HG02763 (cell line): ENCODE results near the gene FAM89B.

Source experiments
- ATAC-seq: cut with Tn5 transposase; IDR thresholded peaks from one replicate; pipeline ENCODE4 v1.9.1; 2021; ENCODE audit warnings: mild to moderate bottlenecking, moderate library complexity; ENCODE audit not compliant: unreplicated experiment

FAM89B gene

DNA sequence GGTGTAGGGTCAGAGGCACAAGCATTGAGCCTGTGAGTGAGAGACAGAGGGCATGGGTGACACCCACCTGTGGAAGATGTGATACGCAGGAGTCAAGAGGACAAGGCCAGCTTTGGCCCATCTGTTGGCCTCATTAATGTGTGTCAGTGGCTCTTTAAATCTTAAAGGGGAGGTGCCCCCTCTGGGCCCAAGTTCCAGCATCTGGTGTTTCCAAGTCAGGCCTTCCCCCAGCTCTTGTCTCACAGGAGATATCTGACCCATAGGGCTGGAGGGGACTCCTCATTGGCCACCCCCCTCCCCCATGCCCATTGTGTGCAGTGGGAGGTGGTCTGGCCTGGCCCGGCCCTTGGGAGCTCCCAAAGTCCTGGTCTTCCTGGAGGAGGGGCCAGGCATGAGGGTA, 14.3 kb downstream of the FAM89B start:
- ATAC-seq: no peak

DNA sequence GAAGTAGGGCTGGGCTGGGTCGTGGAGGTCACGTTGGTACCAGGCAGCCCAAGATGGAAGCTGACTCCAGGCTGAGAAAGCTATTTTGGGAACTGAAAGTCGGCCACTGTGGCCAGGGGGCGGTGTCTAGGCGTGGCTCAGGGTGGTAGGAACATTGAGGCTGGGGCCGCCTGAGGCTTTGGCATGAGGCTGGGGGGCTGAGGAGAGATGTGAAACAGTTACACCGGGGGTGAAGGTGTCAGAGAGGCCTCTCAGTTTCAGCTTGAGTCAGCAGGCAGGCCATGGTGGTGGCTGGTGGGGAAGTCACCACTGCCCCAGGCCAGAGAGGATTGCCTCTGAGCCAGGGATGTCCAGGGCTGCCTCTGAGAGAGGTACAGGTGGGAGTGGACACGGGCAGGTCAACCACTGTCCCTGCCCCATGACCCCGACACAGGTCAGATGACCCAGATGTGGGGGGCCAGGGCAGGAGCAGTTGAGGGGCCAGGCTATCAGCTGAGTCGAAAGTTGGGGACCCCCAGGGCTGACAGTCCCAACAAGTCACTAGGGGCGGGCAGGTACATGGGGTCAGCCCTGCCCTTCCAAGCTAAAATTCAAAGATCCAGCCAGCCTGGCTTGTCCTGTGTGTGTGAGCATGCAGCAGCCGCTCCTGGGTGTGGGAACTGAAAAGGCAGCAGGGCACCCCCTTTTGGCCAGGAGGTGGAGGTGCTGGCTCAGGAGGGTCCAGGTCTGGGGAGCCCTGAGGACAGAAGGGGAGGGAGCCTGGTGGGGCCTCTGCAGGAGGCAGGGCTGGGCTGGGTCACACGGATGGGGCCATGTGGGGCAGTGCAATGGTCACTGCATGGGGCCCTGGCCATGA, 16.1 kb downstream of the FAM89B start:
- ATAC-seq: peak; percentile 78

DNA sequence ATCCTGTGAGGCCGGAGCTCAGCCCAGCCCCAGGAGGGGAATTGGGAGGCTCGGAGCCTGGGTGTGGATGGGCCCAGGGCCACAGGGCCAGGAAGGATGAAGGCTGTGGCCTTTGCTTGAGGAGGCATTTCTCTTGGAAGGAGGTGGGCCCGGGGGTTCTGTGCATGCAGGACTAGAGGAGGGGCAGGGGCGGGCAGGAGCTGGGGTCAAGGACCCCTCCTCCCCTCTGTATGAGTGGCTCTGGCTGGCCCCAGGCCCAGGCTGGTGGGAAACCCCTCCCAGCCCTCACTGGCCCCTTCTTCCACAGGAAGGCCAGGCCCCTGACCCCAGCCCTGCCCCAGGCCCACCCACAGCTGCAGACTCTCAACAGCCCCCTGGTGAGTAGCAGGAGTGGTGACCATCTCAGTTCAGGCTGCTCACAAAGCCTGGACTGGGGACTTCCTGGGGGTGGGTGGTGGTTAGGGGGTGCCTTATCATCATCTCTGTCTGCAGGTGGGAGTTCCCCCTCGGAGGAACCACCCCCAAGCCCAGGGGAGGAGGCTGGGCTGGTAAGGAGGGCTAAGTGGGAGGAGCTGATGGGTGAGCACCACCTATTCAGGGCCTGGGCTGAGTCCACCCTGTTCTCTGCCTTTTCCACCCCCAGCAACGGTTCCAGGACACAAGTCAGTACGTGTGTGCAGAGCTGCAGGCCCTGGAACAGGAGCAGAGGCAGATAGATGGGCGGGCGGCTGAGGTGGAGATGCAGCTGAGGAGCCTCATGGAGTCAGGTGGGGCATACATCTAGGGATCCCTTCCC, 17.3 kb downstream of the FAM89B start:
- no peak for ATAC-seq

DNA sequence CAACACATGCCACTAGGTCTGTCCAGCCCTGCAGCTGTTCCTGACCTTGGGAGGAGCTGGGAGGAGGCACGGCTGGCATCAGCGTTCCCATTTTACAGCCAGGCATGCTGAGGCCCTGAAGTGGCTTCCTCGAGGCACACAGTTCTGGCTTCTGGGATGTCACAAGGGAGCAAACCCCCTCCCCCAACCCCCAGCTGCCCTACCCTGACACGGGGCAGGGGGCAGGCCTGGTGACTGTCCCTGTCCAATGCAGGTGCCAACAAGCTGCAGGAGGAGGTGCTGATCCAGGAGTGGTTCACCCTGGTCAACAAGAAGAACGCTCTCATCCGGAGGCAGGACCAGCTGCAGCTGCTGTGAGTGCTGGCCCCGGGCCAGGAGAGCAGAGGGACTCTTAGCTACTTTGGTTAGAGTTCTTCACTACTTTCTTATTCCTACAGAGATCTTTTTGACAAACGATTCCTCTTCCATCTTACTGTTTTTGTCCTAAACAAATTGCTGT, 18.0 kb downstream of the FAM89B start:
- ATAC-seq: no peak

DNA sequence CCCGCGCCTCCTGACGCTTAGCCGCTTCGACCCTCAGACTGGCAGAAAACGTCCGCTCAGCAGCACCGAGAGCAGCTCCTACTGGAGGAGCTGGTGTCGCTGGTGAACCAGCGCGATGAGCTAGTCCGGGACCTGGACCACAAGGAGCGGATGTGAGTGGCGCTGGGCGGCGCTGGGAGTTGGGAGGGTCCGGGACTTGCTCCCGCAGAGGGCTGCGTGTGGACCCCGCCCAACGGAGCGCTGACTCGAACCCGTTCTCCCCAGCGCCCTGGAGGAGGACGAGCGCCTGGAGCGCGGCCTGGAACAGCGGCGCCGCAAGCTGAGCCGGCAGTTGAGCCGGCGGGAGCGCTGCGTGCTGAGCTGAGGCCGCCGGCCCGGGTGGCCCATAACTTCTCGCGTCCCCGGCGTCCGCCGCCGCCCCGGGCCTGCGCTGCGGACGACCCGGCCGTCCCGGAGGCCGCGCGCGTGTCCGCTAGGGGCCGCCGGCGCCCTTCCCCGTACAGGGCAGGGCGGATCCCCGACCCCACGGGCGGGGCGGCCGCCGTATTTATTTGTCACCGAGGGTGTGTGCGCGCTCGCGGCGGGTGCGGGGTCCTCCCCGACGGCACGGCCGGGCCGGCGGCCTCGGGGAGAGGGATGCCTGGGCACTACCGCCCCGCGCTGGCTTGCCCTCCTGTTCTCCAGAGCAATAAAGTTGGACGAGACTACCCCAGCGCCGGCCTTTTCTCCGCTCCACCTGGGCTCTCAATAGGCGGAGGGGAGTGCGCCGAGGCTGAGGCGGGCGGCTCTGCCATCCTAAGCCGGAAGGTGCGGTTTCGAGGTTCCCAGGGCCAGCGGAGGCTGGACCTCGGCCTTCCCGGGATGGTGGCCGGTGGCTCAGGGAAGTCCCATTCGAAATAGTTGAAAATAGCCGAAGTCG, 19.9 kb downstream of the FAM89B start:
- no peak for ATAC-seq

DNA sequence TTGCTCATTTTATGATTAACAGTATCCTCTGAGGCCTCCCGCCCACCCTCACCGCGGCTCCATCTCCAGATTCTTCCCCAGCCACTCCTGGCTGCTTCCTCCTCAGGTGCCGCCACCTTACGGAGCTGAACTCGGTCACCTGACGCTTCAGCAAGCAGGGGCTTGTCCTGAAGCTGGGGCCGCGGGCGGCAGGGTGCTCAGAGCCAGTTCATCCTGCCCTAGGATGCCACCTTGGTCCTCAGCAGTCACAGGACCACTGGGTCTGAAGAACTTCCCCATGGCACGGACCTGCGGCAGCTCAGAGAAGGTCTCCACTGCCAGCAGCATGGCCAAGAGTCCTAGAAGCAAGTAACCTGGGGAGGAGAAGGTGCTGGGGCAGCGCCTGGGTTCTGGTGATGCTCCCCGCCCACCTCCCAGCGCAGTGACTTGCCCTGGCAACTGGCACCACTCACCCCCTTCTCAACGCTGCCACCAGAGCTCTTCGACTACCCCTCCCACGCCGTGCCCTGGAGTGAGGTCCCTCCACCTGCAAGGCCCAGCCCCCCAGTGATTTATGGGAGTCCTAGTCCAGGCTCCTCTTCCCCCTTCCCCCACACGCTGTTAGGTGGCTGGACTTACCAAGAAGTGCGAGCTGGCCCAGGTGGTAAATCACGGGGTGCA, 20.6 kb downstream of the FAM89B start:
- no peak for ATAC-seq

DNA sequence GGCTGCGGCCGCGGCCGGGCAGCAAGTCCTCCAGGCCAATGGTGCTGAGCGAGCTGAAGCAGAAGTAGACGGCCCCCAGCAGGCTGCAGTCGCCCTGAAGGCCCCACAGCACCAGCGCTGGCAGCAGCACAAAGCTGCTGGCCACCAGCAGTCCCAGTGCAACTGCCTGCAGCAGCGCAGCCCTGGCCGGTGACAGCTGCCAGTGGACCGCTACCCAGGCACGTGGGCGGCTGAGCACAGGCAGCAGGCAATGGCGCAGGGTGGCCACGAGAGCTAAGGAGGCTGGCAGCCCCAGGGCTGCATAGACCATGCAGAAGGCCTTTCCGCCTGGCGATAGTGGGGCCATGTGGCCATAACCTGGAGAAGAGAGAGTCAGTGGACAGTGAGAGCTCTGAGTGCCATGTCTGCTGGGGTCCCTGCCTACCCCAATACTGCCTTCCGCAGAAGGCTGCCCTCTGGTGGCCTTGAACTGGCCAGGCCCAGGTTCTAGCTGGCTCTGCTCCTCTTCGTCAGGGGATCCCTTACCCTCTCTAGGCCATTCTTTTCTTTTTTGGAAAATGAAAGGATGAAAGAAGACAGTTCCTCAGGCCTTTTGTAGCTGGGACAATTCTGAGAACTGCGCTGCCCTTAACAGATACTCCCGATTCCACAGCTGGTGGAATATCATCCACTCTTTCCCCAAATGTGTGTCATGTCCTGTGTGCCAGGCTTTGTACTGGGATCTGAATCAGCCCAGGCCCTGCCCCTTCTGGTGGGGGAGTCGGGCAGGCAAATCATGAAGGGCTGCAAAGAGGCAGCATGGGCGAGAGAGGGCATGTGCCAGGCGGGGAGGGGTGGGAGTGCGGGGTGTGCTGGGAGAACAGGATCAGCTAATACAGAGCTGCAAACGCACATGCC, 21.4 kb downstream of the FAM89B start:
- ATAC-seq: no peak

DNA sequence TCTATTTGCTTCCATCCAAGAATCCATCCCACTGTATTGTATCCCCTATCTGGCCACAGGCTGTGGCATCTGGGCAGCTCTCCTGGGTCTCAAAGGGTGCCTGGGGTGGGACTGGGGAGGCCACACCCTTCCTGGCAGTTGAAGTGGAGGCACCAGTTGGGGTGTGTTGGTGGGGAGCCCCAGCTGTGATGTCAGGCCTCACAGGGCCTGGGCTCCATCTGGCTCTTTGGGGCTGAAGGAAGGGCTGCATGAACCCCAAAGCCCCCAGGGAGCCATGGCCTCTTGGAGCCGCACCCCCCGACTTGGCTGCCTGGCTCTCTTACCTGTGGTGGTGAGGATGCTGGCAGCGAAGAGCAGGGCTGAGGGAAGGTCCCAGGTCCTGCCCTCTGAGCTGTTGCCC, 22.8 kb downstream of the FAM89B start:
- ATAC-seq: no peak

DNA sequence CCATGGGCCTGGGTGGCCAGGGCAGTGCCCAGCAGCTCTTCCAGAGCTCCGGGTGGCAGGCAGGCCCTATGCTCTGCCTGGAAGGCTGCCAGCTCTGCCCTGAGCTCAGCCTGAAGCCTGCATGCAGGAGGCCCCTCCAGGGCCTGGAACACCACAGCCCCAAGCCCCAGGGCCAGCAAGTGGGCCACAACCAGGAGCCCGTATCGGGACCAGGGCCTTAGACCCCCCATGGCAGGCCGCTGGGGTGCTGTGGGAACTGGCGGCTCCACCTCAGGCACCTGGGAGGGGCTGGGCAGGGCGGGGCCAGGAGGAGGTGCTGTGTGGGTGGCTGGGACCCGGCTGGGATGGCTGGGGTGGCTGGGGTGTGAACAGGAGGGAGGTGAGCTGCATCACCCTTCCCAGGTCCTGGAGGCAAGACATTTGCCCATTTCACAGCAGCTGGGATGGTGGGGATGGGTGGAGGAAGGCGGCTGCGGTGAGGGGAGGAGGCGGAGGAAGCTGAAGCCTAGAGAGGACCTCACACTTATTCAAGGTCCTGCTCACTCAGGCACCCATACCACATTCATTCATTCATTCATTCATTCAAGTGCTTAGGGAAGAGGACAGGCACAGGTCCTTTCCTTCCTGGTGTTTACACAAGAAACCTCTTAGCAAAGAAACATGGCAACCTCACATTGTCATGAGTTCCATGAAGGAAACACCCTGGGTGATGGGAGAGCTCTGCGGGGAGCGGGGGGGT, 23.4 kb downstream of the FAM89B start, which contains the start of gene KCNK7:
KCNK7 (minus strand) TSS at position 258 of the 739 bp plus-strand sequence; CDS start at position 230, 28 bp downstream.
- ATAC-seq: no peak

DNA sequence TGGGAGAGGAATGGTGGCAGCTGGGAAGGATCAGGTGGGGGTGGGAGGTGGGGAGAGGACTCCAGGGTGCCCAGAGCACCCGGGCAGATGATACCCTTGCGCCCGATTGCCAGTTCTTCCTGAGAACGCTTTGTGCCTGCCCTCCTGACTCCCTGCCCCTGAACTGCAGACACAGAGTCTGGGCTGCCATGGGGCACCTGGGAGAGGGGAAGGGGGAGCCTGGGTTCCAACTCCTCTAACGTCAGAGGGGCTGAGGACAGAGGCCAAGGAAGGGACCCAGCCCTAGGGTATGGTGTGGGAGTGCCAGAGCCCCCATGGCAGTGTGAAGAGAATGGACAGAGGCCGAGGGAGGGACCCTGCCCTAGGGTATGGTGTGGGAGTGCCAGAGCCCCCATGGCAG, 24.2 kb downstream of the FAM89B start:
- ATAC-seq: no peak

DNA sequence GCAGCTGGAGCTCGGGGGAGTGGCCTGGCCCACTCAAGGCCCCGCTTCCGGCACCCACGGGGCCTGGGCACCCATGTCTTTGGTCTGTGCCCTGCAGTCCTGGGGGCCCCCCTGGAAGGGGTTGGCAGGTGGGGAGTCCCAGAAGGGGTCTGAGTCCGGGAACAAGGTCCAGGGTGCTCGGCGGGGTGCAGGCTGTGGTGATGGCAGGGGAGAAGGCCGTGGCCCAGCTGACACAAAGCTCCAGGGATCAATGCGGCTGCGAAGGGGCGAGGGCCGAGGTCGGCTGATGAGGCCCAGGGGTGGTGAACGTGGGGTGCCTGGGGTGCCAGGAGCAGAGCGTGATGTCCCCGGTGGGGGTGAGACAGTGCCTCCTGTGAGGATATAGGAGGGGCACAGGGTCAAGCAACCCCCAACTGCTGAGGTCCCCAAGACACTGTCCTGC, 25.9 kb downstream of the FAM89B start:
- no peak for ATAC-seq

DNA sequence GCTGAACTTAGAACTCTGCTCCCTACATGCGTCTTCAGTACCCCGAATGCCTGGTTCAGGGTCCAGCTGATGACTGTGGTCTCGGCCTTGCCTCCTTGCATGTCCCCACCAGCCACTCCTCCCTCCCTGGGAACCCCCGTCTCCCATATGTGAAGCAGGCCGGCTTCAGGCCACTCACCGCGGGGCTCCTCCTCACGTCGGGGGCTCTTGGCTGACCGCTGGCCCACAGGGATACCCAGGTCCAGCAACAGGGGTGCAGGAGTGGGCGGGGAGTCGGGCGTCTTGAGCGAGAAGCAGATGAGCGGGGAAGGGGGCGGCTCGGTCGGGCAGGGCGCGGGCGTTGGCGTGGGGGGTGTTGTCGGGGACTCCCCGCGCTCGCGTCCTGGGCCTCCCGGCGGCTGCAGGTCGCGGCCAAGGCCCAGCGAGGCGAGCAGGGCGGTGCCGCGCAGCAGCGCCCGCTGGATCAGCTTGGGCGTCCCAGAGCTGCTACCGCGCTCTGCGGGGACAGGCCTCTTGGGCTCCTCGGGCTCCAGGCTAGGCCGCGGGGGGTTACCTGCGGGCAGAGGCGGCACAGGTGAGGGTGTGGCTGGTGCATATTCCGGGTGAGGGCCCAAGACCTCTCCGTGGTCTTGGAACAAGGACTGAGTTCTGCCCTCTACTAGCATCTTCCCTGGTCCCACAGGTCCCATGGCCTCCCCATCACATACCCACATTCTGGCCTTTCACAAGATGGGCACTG, 27.0 kb downstream of the FAM89B start:
- no peak for ATAC-seq

DNA sequence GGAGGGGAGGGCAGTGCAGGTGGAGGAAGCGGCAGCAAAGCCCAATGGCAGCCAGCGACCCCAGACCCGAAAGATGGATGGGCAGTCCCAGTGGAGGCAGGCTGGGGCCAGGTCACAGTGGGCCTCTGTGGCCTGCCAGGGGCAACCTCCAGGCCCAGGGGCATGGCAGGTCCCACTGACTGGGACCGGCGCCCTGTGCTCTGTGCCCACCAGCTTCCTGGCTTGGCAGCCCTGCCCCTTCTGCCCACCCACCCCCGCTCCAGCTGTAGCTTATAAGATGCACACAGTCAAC, 27.6 kb downstream of the FAM89B start:
- no peak for ATAC-seq

DNA sequence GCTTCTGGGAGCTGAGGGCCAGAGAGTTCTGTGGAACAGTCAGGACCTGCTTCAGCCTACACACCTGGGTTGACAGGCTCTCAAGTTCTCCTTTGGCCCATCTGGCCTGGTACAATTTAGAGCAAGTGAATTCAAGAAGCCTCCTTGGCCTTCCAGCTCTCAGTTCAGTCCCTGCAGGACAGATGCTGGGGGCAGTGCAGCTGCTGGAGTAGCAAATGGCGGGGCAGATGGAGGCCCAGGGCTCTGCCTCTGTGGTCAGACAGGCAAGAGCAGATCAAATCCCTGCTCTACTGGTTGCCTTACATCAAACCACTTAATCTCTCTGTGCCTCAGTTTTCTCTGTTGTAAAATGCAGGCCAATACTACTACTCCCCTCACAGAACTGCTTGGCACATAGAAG, 31.9 kb downstream of the FAM89B start:
- ATAC-seq: no peak

DNA sequence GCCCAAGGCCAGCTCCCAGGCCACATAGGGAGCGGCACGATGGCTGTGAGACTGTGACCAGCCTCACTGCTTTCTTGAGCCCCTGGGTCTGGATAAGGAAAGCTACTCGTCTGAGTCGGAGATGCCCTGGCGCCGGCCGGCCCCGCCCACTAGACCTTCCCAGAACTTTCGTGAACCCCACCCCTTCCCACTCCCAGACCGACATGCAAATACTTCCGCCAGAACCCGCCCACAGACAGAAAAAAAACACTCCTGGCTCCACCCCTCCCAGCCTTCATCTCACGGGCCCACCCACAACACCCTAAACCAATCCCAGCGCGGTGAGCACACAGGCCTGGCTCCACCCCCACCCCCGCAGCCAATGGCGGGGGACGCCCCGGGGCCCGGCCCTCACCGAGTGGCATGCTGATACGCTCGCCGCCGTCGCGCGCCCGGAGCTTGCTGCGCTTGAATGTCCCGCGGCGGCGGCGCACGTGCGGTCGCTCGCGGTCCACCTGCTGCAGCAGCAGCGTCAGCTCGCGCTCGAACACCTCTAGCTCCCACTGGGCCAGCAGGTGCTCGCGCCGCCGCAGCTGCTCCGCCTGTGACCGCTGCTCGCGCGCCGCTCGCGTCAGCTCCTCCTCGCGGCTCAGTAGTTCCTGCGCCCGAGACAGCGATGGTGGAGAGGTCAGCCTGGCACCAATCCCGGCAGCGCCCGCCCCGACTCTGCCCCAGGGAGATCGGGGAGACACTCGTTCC, 34.7 kb downstream of the FAM89B start:
- ATAC-seq: no peak

DNA sequence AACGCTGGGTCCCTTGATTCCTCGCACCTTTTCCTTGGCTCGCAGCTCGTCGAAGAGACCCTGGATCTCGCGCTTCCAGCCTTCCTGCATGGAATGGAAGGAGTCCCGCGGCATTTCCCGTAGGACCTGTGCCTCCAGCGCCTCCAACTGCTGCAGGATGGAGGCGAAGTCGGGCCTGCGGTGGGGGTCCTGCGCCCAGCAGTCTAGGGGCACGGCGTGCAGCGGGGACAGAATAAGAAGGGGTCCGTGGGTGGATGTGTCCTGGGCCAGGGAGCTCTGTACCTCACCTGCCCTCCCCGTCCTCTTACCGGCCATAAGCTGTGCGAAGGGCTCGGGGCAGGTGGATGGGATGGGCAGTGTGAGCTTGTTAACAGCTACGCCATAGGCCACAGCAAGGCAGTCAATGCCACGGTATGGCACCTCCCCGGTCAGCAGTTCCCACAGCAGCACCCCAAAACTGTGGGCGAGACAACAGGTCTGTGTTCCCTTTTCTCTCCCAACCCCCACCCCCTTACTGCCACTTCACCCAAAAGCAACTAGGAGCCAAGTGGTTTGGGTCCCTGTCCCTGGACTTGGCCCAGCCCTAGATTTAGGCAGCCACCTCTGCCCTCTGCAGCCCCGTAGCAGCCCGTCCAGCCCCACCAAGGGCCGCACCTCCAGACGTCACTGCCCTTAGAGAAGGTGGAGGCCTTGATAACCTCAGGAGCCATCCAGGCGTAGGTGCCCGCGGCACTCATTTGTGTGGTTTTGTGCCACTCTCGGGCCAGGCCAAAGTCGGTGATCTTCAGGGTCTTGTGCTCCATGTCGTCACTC, 35.5 kb downstream of the FAM89B start:
- no peak for ATAC-seq

DNA sequence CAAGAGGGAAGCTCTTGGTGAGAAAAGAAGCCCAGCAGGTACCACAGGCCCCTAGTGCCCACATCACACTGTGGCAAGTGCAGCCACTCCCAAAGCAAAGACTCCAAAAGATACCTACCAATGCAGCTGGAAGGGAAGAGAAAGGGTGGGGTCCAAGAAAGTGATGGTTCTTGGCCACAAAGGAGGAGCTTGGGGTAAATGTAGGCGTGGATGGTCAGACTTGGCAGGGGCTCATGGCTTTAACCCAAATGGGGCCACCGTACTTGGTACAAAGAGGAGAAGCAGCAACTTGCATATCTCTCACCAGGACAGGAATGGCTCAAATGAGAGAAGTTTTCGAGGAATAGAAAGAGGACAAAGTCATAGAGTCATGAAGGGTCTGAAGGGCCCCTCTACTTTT, 36.9 kb downstream of the FAM89B start:
- ATAC-seq: no peak
